Progenitor cell of endocrine pancreas (in vitro differentiated cells): ENCODE measurements around the gene HERPUD2. TPM values are rescaled to one million over a fixed set of nuclear protein-coding genes. Genes with fewer than 3 reads are reported as not detected.
"Not testable (repeated sequence)": the region's sequence is repeated elsewhere in the genome, so short reads cannot be mapped to it uniquely, and the experiment has no call there.

Source experiments
- DNase-seq: peaks from one replicate; pipeline ENCODE4 v3.0.0; 2021; ENCODE audit warnings: low spot score; ENCODE audit not compliant: unreplicated experiment
- H3K27ac Mint-ChIP-seq: 2 replicates; pipeline ENCODE4 v1.8.0; 2021; ENCODE audit warnings: mild to moderate bottlenecking, moderate library complexity, mixed read lengths
- H3K27me3 Mint-ChIP-seq: 2 replicates; pipeline ENCODE4 v1.8.0; 2021; ENCODE audit warnings: mixed read lengths
- H3K36me3 Mint-ChIP-seq: 2 replicates; pipeline ENCODE4 v1.8.0; 2022; ENCODE audit warnings: mixed read lengths; ENCODE audit not compliant: insufficient read depth
- H3K4me1 Mint-ChIP-seq: 2 replicates; pipeline ENCODE4 v1.8.0; 2021; ENCODE audit warnings: low read depth, mixed read lengths
- H3K4me3 Mint-ChIP-seq: 2 replicates; pipeline ENCODE4 v1.8.0; 2021; ENCODE audit warnings: low read depth, mild to moderate bottlenecking, moderate library complexity, mixed read lengths
- H3K9me3 Mint-ChIP-seq: 2 replicates; pipeline ENCODE4 v1.8.0; 2021; ENCODE audit warnings: low read depth, mixed read lengths
- CTCF ChIP-seq: fragments of 200-600 bp; sonication (generic); IDR thresholded peaks from one replicate; pipeline ENCODE4 v1.5.0; 2021; ENCODE audit warnings: antibody characterized with exemption, mild to moderate bottlenecking; ENCODE audit not compliant: unreplicated experiment
- total RNA-seq: library from RNA; stranded (reverse); gene quantifications from 2 replicates; pipeline ENCODE4 v1.2.1, GENCODE V29; 2021

HERPUD2 gene
- total RNA-seq, 1 donor from 2014 or later, result 39.1 TPM

DNA sequence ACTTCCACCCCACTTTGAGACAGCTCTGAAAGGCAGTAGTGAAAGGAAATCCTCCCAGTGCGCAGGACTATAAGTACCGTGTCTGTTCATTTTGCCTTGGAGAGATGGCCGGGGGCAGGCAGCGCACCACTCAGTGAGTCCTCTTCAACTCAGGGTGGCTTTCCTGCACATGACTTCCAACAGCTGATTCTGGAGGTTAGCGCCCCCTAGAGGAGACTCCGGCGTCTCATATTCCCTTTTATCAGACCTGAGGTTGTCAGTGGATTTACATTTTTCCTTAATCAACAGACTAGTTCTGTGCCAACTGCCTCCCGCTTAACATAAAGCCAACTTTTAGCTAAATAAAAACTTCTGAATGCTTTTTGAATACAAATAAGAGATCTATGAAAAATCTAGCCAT is 101.0 kb downstream of the HERPUD2 start:
- TF ChIP-seq CTCF, result peak; percentile 38
- Mint-ChIP-seq H3K4me1 (no peaks in the 10 kb centered on the region), H3K4me3 (no peak overlapping the region), H3K36me3 (peaks cover 2% of the 10 kb centered on the region), H3K27ac (no peak overlapping the region), H3K9me3 (no peaks in the 10 kb centered on the region), H3K27me3 (no peaks in the 10 kb centered on the region)
- DNase-seq, result no peak

DNA sequence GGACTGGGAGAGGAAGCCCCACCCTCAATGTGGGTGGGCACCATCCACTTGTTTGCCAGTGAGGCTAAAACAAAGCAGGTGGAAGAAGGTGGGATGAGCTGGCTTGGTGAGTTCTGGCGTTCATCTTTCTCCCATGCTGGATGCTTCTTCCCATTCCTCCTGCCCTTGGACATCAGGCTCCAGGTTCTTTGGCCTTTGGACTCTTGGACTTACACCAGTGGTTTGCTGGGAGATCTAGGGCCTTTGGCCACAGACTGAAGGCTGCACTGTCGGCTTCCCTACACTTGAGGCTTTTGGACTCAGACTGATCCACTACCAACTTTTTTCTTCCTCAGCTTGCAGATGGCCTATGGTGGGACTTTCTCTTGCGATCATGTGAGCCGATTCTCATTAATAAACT is 106.3 kb downstream of the HERPUD2 start:
- no peak for DNase-seq
- Mint-ChIP-seq H3K9me3 (no peaks in the 10 kb centered on the region), H3K27me3 (no peaks in the 10 kb centered on the region), H3K4me3 (no peak overlapping the region), H3K27ac (no peak overlapping the region), H3K36me3 (peaks cover 2% of the 10 kb centered on the region), H3K4me1 (peaks cover 7% of the 10 kb centered on the region)
- TF ChIP-seq CTCF, result no peak

DNA sequence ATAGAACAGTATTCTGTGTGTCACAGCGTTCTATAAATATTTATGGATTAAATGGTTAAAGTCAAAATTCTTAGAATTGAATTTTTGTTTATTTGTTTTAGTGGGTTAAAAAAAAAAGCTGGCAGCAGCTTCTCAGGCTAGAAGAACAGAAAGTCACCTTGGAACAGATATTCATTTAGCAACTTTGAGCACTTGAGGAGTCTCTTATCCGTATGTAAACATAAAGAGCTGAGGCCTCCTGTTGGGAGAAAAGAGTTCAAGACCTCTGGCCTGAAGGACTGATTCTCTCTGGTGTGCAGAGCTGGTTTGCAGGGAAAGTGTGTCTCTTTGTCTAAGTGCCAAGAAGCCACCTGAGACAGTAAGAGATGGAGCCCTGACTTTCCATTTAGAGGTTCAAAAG is 109.9 kb downstream of the HERPUD2 start:
- Mint-ChIP-seq H3K9me3 (no peaks in the 10 kb centered on the region), H3K4me1 (peaks cover 7% of the 10 kb centered on the region), H3K36me3 (no peaks in the 10 kb centered on the region), H3K27ac (no peak overlapping the region), H3K4me3 (no peak overlapping the region), H3K27me3 (no peaks in the 10 kb centered on the region)
- no peak for DNase-seq
- no peak for TF ChIP-seq CTCF

DNA sequence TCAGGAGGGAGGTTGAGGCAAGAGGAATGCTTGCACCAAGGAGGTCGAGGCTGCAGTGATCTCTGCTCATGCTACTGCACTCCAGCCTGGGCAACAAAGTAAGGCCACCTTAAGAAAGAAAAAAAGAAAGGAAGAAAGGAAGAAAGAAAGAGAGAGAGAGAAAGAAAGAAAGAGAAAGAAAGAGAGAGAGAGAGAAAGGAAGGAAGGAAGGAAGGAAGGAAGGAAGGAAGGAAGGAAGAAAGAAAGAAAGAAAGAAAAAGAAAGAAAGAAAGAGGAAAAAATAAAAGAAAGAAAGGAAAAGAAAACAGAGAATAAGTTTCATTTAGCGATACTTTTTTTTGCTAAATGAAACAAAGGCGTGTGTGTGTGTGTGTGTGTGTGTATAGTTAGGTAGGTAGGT is 110.4 kb downstream of the HERPUD2 start:
- not testable (repeated sequence) for H3K9me3 Mint-ChIP-seq, H3K4me1 Mint-ChIP-seq, H3K4me3 Mint-ChIP-seq, H3K27me3 Mint-ChIP-seq, H3K36me3 Mint-ChIP-seq, DNase-seq, H3K27ac Mint-ChIP-seq

Other genes with a start within 250 kb of the HERPUD2 start
- gene SEPTIN7, start 105.9 kb upstream of the HERPUD2 start, total RNA-seq, result 174 and 175 TPM in 2 replicates